GOT3 (cell line): ENCODE data around the gene SUN1.

ENCODE experiments used
- DNase-seq: peaks from one replicate; lab custom pipeline; 2025; ENCODE audit warnings: mixed read lengths; lab: John Stamatoyannopoulos, UW

The SUN1 gene

DNA sequence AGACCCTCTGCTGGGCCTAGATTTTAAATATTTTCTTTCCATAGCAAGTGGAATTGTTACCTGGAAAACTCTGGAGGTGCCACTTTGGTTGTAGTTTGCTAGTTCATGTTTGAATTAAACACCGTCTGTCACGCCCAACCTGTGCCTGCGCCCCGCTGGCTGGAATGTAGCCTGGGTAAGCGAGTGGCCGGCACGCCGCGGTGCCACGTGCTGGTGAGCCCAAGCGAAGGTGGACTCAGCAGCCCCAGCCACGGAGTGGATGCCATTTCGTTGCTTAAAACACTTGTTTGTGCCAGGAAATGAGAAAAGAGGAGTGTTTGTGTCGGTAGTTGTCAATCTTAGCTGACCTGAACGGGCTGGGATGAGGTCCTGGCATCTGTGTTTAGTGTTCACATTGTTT is 46.8 kb downstream of the SUN1 start:
- DNase-seq, result no peak

DNA sequence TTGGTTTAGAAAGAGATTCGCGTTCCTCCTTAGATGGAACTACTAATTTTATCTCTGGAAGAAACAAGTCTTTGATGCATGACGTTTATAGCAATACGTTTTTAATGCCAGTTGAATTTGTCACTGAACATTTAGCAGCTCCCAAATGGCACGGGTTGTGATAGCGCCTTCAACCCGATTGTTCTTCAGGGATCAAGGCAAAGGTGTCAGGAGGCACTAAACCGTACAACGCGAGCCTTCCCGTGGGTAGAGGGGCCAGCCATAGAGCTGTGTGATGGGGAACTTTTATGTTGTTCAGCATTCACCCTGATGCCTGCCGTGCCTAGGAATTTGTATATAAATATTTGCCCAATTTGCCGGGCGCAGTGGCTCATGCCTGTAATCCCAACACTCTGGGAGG is 47.4 kb downstream of the SUN1 start:
- no peak for DNase-seq

GRCh38 chr7:880450-880849 is 48.2 kb downstream of the SUN1 start:
- no peak for DNase-seq

- DNase-seq, result no peak
Measured at GRCh38 chr7:881441-882234, 49.4 kb downstream of the SUN1 start.

- DNase-seq, result no peak
Measured at GRCh38 chr7:882336-883035, 50.2 kb downstream of the SUN1 start.

GRCh38 chr7:883055-884021 is 51.1 kb downstream of the SUN1 start:
- DNase-seq, result no peak

DNA sequence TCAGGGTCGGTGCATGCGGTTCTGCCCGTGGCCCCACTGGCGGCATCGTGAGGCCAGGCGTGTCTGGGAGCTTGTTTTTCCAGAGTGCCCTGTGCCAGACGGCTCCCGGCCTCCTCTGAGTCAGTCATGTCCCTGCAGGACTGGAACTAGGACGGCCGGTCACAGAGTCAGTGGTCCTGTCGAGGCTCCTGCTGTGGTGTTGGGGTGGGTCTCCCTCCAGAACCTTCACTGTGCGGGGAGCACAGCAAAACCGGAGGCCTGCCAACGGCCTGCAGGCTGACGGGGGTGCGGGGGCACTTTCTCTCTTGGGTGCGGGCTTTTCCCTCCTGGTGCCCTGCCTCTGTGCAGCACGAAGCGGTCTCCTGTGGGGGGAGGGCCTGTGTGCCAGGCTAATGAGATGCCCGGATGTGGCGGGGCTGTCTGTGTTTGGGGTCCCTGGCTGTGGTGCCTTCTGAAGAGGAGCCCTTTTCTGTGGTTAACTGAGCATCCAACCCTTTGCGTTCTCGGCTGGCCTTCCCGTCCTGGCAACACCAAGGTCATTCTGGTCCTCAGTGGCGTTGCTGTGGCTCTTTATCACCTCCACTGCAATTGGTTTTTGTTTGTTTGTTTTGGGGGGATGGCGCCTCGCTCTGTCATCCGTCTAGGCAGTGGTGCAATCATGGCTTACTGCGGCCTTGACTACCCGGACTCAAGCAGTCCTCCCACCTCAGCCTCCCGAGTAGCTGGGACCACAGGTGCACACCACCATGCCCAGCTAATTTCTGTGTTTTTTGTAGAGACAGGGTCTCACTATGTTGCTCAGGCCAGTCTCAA is 52.1 kb downstream of the SUN1 start:
- DNase-seq, result no peak

DNA sequence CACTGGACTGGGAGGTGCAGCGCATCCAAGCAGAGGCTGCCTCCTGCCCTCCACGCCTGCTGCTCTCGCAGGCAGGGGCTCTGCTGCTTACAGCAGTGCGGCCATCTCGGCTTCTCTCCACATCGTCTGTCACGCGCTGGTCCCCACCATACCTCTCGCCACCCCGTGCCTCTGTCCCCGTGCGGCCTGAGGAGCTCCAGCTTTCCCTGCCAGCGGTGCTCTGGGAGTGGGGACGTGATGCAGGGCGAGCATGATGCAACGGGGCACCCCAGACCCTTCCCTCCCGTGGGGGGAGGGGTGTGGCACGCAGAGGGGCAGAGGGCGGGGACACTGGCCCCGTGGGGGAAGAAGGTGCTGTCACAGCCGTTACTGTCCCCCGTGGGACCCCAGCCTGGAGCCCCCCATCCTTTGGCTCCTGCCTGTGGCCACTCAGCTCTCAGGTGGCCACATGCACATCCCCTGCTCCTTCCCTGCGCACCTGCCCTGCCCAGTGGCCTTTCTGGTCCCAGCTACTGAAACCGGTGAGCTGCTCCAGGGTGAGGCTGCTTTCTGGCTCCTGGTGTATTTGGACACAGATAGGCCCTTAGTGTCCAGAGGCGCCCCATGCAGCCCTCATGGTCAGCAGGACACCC is 53.1 kb downstream of the SUN1 start:
- no peak for DNase-seq

- DNase-seq, result no peak
Measured at GRCh38 chr7:885893-886625, 53.8 kb downstream of the SUN1 start.

GRCh38 chr7:886626-887487 is 54.6 kb downstream of the SUN1 start:
- no peak for DNase-seq

- no peak for DNase-seq
Measured at GRCh38 chr7:887488-887820, 55.2 kb downstream of the SUN1 start.

DNA sequence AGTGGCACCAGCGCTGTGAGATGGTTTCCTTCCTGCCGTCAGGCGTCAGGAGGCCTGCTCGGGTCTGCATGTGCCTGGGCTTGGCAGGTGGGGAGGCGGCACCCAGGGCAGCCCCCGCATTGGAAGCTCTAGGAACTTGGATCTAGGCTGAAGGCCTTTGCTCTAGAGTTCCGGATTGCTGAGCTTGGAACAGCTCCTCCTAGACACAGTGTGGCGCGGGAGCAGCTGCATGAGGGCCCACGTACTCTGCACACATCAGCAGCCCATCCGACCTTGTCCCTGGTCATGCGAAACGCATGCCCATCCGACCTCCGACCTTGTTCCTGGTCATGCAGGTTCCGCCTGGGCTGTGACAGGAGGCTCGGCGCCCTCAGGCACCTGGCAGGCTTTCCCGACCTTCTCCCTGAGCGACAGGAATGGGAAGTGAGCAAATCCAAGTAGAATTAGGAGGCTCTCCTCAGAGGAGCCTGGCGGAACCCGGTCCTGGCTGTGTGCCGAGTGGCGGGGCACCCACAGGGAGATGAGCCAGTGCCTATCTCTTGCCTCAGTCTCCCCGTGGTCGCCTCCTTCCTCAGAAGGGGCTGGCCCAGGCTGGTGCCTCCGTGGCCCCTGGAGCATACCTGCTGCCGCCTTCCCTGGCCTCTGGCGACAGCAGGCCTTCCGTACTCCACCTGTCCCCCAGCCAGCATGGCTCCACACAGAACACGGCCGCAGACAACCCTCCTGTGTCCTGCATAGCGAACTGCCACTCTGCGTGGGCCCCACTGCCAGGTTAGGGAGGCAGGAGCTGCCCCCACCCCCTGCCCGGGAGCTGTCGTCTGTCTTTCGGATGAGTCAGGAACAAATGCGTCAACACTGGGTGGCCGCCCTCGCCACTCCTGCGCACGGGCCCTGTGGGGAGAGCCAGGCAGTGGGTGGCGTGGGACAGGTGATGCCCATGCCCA is 56.1 kb downstream of the SUN1 start:
- DNase-seq, result no peak

GRCh38 chr7:889025-889390 is 56.7 kb downstream of the SUN1 start:
- DNase-seq, result no peak

DNA sequence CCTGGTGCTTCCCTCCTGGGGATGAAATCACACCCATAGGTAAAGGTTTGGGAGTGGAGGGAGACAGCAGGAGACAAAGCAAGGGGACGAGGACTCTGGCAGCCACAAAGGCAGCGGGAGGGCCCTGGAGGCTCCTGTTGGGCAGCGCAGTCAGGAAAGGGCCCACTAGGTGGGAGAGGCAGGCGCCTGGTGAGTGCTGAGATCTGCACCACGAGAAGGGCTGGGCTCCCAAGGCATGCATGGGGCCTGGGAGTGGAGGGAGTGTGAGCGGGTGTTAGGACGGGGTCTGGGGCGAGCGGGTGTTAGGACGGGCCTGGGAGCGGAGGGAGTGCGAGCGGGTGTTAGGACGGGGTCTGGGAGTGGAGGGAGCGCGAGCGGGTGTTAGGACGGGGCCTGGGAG is 57.1 kb downstream of the SUN1 start:
- DNase-seq, result no peak

DNA sequence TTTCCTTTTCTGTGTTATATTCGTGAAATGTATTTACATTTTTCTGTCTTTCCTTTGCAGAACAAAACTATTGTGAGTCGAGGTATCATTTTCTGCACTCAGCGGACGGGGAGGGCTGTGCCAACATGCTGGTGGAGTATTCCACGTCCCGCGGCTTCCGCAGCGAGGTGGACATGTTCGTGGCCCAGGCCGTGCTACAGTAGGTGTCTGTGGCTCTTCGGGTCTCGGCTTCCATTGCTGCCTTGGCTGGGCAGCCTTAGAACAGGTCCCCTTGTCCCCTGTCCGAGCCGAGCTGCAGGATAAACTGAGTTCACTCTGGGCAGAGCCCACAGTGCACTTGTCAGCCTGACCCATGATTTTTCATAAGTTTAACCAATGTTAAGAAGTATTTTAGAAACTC is 58.6 kb downstream of the SUN1 start:
- DNase-seq, result no peak

GRCh38 chr7:891291-891690 is 59.0 kb downstream of the SUN1 start:
- no peak for DNase-seq

DNA sequence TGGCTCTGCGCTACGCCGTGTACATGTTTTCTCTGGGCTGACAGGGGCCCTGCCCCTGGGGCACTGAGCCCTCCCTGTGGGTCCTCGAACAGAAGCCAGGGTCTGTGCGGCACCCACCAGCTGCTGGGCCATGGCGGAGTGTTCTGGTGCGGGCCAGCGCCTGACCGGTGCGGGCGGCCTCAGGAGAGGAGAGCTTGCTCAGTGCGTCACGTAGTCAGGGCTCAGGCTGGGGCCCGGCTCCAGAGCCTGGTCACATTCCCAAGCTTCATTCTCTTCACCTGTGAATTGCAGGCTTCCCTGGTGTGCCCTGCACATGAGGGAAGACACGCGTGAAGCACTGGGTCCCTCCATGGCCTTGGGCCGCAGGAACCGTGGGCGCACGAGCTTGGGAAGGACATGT is 59.5 kb downstream of the SUN1 start:
- no peak for DNase-seq
